IMR-90 (cell line): ENCODE data around the gene GGT6. TPM values are rescaled to one million over a fixed set of nuclear protein-coding genes. Genes with fewer than 3 reads are reported as not detected.

Experiments
- ATAC-seq: fragments of 200-7000 bp; cut with Tn5 transposase; 2 replicates; pipeline ENCODE4 v1.9.1; 2020; ENCODE audit warnings: low read depth, mild to moderate bottlenecking, moderate library complexity
- BruUV-seq: library from RNA; stranded (reverse); fragments of 400-500 nt; replicated peaks from 2 replicates; lab custom pipeline; 2021; lab: Mats Ljungman, UMichigan
- CTCF ChIA-PET: fragments of 300-600 bp; formaldehyde crosslinking; extraction: SDS; loops from one replicate; lab custom pipeline; 2021; ENCODE audit warnings: antibody characterized with exemption; lab: Yijun Ruan, JAX
- POLR2A ChIA-PET: fragments of 300-600 bp; sonication (Branson Sonifier 250); formaldehyde crosslinking; loops from one replicate; lab custom pipeline; 2022; ENCODE audit warnings: antibody characterized with exemption; ENCODE audit not compliant: unreplicated experiment; lab: Charles Lee
- DNase-seq: peaks from one replicate; pipeline ENCODE4 v3.0.0; 2013
- H2AFZ ChIP-seq: replicated peaks from 2 replicates; pipeline ENCODE3; 2013; ENCODE audit warnings: low read length, mild to moderate bottlenecking; ENCODE audit not compliant: poor library complexity
- H2AK5ac ChIP-seq: 2 replicates; pipeline ENCODE4 v1.6.1; 2013; ENCODE audit warnings: low read depth, low read length, inconsistent platforms
- H2AK9ac ChIP-seq: replicated peaks from 2 replicates; pipeline ENCODE3; 2013; ENCODE audit warnings: mild to moderate bottlenecking, low read depth, low read length, moderate library complexity; ENCODE audit not compliant: poor library complexity
- H2BK120ac ChIP-seq: 2 replicates; pipeline ENCODE4 v1.6.1; 2013; ENCODE audit warnings: low read depth, low read length, inconsistent platforms
- H2BK15ac ChIP-seq: 3 replicates; pipeline ENCODE4 v1.6.1; 2013; ENCODE audit warnings: low read depth, low read length, inconsistent platforms
- H2BK20ac ChIP-seq: 2 replicates; pipeline ENCODE4 v1.6.1; 2013; ENCODE audit warnings: low read depth, mild to moderate bottlenecking, inconsistent platforms, low read length, moderate library complexity
- H2BK5ac ChIP-seq: 2 replicates; pipeline ENCODE4 v1.6.1; 2013; ENCODE audit warnings: mild to moderate bottlenecking, low read depth, low read length, inconsistent platforms; ENCODE audit not compliant: poor library complexity, severe bottlenecking
- H3K14ac ChIP-seq: replicated peaks from 2 replicates; pipeline ENCODE4 v1.6.1; 2013; ENCODE audit warnings: low read depth, low read length, inconsistent platforms
- H3K18ac ChIP-seq: 2 replicates; pipeline ENCODE4 v1.6.1; 2013; ENCODE audit warnings: low read depth, low read length, control low read depth
- H3K23ac ChIP-seq: 2 replicates; pipeline ENCODE4 v1.6.1; 2013; ENCODE audit warnings: low read depth, low read length, inconsistent platforms
- H3K27ac ChIP-seq: 2 replicates; pipeline ENCODE4 v1.5.1; 2013; ENCODE audit warnings: mild to moderate bottlenecking, control low read depth, low read length; ENCODE audit not compliant: insufficient read depth
- H3K27me3 ChIP-seq: 2 replicates; pipeline ENCODE4 v1.6.1; 2013; ENCODE audit warnings: low read length; ENCODE audit not compliant: control insufficient read depth, insufficient read depth
- H3K36me3 ChIP-seq: 2 replicates; pipeline ENCODE4 v1.6.1; 2013; ENCODE audit warnings: low read length, mixed read lengths; ENCODE audit not compliant: control insufficient read depth, insufficient read depth
- H3K4ac ChIP-seq: 2 replicates; pipeline ENCODE4 v1.6.1; 2013; ENCODE audit warnings: low read depth, low read length, inconsistent platforms
- H3K4me1 ChIP-seq: 2 replicates; pipeline ENCODE4 v1.6.1; 2013; ENCODE audit warnings: low read length, mixed read lengths; ENCODE audit not compliant: control insufficient read depth, insufficient read depth
- H3K4me2 ChIP-seq: 2 replicates; pipeline ENCODE4 v1.6.1; 2013; ENCODE audit warnings: low read depth, mild to moderate bottlenecking, control low read depth, low read length, moderate library complexity
- H3K4me3 ChIP-seq: 2 replicates; pipeline ENCODE4 v1.5.1; 2013; ENCODE audit warnings: low read depth, mild to moderate bottlenecking, control low read depth, low read length, moderate library complexity; ENCODE audit not compliant: insufficient read depth
- H3K56ac ChIP-seq: 2 replicates; pipeline ENCODE4 v1.6.1; 2013; ENCODE audit warnings: low read length, inconsistent platforms; ENCODE audit not compliant: insufficient read depth; ENCODE audit errors: extremely low read depth
- H3K79me1 ChIP-seq, 2 experiments: 2 replicates each; pipeline ENCODE4 v1.6.1; 2013; ENCODE audit warnings: low read length in 2 of 2, inconsistent platforms in 1 of 2, low read depth in 1 of 2
- H3K9ac ChIP-seq: 2 replicates; pipeline ENCODE4 v1.6.1; 2013; ENCODE audit warnings: low read depth, low read length, control low read depth
- H3K9me1 ChIP-seq: 2 replicates; pipeline ENCODE4 v1.6.1; 2013; ENCODE audit warnings: low read length, inconsistent platforms; ENCODE audit not compliant: insufficient read depth
- H3K9me3 ChIP-seq: 2 replicates; pipeline ENCODE4 v1.6.1; 2013; ENCODE audit warnings: low read length; ENCODE audit not compliant: control insufficient read depth, insufficient read depth
- H4K20me1 ChIP-seq: 2 replicates; pipeline ENCODE4 v1.6.1; 2013; ENCODE audit warnings: low read length, inconsistent platforms; ENCODE audit not compliant: insufficient read depth
- H4K5ac ChIP-seq: 2 replicates; pipeline ENCODE4 v1.6.1; 2013; ENCODE audit warnings: mild to moderate bottlenecking, low read depth, low read length, control low read depth
- H4K8ac ChIP-seq, 2 experiments: 2 replicates each; pipeline ENCODE4 v1.6.1; 2013; ENCODE audit warnings: low read depth in 2 of 2, low read length in 2 of 2, control low read depth in 1 of 2, inconsistent platforms in 1 of 2
- H4K91ac ChIP-seq: 2 replicates; pipeline ENCODE4 v1.6.1; 2013; ENCODE audit warnings: low read depth, low read length, inconsistent platforms; ENCODE audit not compliant: insufficient read depth
- BHLHE40 ChIP-seq: fragments of 150-350 bp; IDR thresholded peaks from 2 replicates; pipeline ENCODE4 v1.6.1; 2016; ENCODE audit warnings: mild to moderate bottlenecking, low read depth, low read length
- CHD1 ChIP-seq: IDR thresholded peaks from 2 replicates; pipeline ENCODE4 v1.6.1; 2012; ENCODE audit warnings: low read depth, low read length, improper control_type of control experiment
- ELK1 ChIP-seq: fragments of 150-350 bp; IDR thresholded peaks from 2 replicates; pipeline ENCODE4 v1.6.1; 2016; ENCODE audit warnings: low read depth, mild to moderate bottlenecking, low read length, moderate library complexity, borderline replicate concordance
- FOS ChIP-seq: fragments of 150-350 bp; IDR thresholded peaks from 2 replicates; pipeline ENCODE4 v1.6.1; 2016; ENCODE audit warnings: low read depth, low read length
- MAFK ChIP-seq: IDR thresholded peaks from 2 replicates; pipeline ENCODE4 v1.6.1; 2012; ENCODE audit warnings: low read depth, low read length, improper control_type of control experiment
- MAZ ChIP-seq: IDR thresholded peaks from 2 replicates; pipeline ENCODE4 v1.6.1; 2012; ENCODE audit warnings: low read depth, mild to moderate bottlenecking, low read length, improper control_type of control experiment, moderate library complexity, borderline replicate concordance
- MXI1 ChIP-seq: IDR thresholded peaks from 2 replicates; pipeline ENCODE4 v1.6.1; 2012; ENCODE audit warnings: low read depth, mild to moderate bottlenecking, low read length, moderate library complexity, borderline replicate concordance
- NFE2L2 ChIP-seq: fragments of 150-350 bp; IDR thresholded peaks from 2 replicates; pipeline ENCODE4 v1.6.1; 2016; ENCODE audit warnings: low read depth, mild to moderate bottlenecking, low read length
- RCOR1 ChIP-seq: IDR thresholded peaks from 2 replicates; pipeline ENCODE4 v1.6.1; 2012; ENCODE audit warnings: mild to moderate bottlenecking, low read length, improper control_type of control experiment; ENCODE audit not compliant: insufficient replicate concordance
- RFX5 ChIP-seq: IDR thresholded peaks from 2 replicates; pipeline ENCODE4 v1.8.0; 2012; ENCODE audit warnings: low read depth, mild to moderate bottlenecking, low read length, moderate library complexity
- SMC3 ChIP-seq: fragments of 150-350 bp; IDR thresholded peaks from 2 replicates; pipeline ENCODE4 v1.6.1; 2016; ENCODE audit warnings: low read depth, mild to moderate bottlenecking, antibody characterized with exemption, low read length, moderate library complexity
- USF2 ChIP-seq: fragments of 150-350 bp; IDR thresholded peaks from 2 replicates; pipeline ENCODE4 v1.6.1; 2017; ENCODE audit warnings: mild to moderate bottlenecking, antibody characterized with exemption, low read length, low read depth
- WGBS, 2 experiments: methylation state at CpG; one replicate each; pipeline versions ENCODE4 v1.1.5 to v1.1.7; 2013; ENCODE audit warnings: missing lambda C conversion rate in 2 of 2; ENCODE audit not compliant: insufficient read length in 1 of 2; ENCODE audit errors: extremely low coverage in 2 of 2; 5-methylcytosine and 5-hydroxymethylcytosine counted together
- dilution Hi-C: fragments of 300-500 bp; cut with HindIII; formaldehyde crosslinking; loops from one replicate; pipeline ENCODE4 v1.14.3; 2018; ENCODE audit warnings: low sequenced_read_pairs; ENCODE audit not compliant: unreplicated experiment
- in situ Hi-C: fragments of 300-500 bp; cut with MboI; formaldehyde crosslinking; loops from 3 replicates; pipeline ENCODE4 v1.14.3; 2019; ENCODE audit warnings: low sequenced_read_pairs, inconsistent platforms, mixed read lengths
- intact Hi-C: fragments of 100-400 bp; cut with micrococcal nuclease; formaldehyde crosslinking; loops from 2 replicates; pipeline ENCODE4 v1.10.0; 2022
- polyA plus RNA-seq, 3 experiments: library from polyadenylated mRNA; depleted of rRNA; stranded (reverse); fragments of >200 nt; gene quantifications; 2 replicates each; pipeline ENCODE4 v1.2.3, GENCODE V29; 2012; ENCODE audit warnings: low replicate concordance in 1 of 3
- total RNA-seq: library from RNA; depleted of rRNA; stranded (reverse); fragments of >200 nt; gene quantifications from 2 replicates; pipeline ENCODE4 v1.2.3, GENCODE V29; 2012
- TF ChIP-seq, protein P1 (sequence below): conservative IDR thresholded peaks from 2 replicates; pipeline ENCODE4 v1.5.1; 2012; ENCODE audit warnings: mild to moderate bottlenecking, low read depth, low read length, improper control_type of control experiment

The GGT6 gene
- total and polyA plus RNA-seq, 2 of the 4 experiments (the other 2 are of a cell fraction) = not detected

GRCh38 chr17:4601326-4601725, 40.9 kb upstream of the GGT6 start:
- no CpG with 5 or more reads among the region's 4 CpGs for WGBS, 2 experiments
- Histone ChIP-seq H3K36me3 (no peaks in the 10 kb centered on the region), H2BK120ac (no peak overlapping the region), H3K56ac (no peak overlapping the region), H2BK15ac (no peak overlapping the region), H3K4me1 (peaks cover 20% of the 10 kb centered on the region; the same call in 1 of the 2 replicates), H2BK5ac (no peak overlapping the region), H3K79me1 (no peaks in the 10 kb centered on the region), H3K14ac (no peak overlapping the region), H3K23ac (no peak overlapping the region), H4K91ac (no peak overlapping the region), H3K4me2 (no peak overlapping the region), H3K4me3 (no peak overlapping the region), H4K8ac (no peak overlapping the region), H2AFZ (no peak overlapping the region), H3K18ac (no peak overlapping the region), H3K27ac (no peak overlapping the region), H4K20me1 (no peaks in the 10 kb centered on the region), H4K5ac (no peak overlapping the region), H3K27me3 (peaks cover 14% of the 10 kb centered on the region), H3K9me1 (peaks cover 3% of the 10 kb centered on the region; the same call in 1 of the 2 replicates), H3K9ac (no peak overlapping the region), H2AK9ac (no peak overlapping the region), H2BK20ac (no peak overlapping the region), H3K4ac (no peak overlapping the region), H2AK5ac (no peak overlapping the region), H3K9me3 (no peaks in the 10 kb centered on the region)
- ChIA-PET CTCF (no interaction called here), POLR2A (no interaction called here)
- no peak for ATAC-seq
- dilution Hi-C loops (no loop called here), intact Hi-C loops (no loop called here), in situ Hi-C loops (no loop called here)
- DNase-seq = no peak
- TF ChIP-seq RFX5 = no peak
- TF ChIP-seq USF2 = no peak
- no peak for TF ChIP-seq MAZ
- TF ChIP-seq RCOR1 = no peak
- TF ChIP-seq BHLHE40 = no peak
- TF ChIP-seq, protein P1, sequence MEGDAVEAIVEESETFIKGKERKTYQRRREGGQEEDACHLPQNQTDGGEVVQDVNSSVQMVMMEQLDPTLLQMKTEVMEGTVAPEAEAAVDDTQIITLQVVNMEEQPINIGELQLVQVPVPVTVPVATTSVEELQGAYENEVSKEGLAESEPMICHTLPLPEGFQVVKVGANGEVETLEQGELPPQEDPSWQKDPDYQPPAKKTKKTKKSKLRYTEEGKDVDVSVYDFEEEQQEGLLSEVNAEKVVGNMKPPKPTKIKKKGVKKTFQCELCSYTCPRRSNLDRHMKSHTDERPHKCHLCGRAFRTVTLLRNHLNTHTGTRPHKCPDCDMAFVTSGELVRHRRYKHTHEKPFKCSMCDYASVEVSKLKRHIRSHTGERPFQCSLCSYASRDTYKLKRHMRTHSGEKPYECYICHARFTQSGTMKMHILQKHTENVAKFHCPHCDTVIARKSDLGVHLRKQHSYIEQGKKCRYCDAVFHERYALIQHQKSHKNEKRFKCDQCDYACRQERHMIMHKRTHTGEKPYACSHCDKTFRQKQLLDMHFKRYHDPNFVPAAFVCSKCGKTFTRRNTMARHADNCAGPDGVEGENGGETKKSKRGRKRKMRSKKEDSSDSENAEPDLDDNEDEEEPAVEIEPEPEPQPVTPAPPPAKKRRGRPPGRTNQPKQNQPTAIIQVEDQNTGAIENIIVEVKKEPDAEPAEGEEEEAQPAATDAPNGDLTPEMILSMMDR = no peak
- TF ChIP-seq ELK1 = no peak
- TF ChIP-seq CHD1 = no peak
- no peak for TF ChIP-seq MXI1
- TF ChIP-seq NFE2L2 = no peak
- no peak for TF ChIP-seq FOS
- TF ChIP-seq MAFK = no peak
- no peak for TF ChIP-seq SMC3
- no TSS peak for BruUV-seq
